ENCODE measurements around the gene SKAP2. TPM values are rescaled to one million over a fixed set of nuclear protein-coding genes. Genes with fewer than 3 reads are reported as not detected.

The SKAP2 gene, protein sequence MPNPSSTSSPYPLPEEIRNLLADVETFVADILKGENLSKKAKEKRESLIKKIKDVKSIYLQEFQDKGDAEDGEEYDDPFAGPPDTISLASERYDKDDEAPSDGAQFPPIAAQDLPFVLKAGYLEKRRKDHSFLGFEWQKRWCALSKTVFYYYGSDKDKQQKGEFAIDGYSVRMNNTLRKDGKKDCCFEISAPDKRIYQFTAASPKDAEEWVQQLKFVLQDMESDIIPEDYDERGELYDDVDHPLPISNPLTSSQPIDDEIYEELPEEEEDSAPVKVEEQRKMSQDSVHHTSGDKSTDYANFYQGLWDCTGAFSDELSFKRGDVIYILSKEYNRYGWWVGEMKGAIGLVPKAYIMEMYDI
- 10 to 100 TPM; 15.0 to 35.7 TPM for total RNA-seq

DNA sequence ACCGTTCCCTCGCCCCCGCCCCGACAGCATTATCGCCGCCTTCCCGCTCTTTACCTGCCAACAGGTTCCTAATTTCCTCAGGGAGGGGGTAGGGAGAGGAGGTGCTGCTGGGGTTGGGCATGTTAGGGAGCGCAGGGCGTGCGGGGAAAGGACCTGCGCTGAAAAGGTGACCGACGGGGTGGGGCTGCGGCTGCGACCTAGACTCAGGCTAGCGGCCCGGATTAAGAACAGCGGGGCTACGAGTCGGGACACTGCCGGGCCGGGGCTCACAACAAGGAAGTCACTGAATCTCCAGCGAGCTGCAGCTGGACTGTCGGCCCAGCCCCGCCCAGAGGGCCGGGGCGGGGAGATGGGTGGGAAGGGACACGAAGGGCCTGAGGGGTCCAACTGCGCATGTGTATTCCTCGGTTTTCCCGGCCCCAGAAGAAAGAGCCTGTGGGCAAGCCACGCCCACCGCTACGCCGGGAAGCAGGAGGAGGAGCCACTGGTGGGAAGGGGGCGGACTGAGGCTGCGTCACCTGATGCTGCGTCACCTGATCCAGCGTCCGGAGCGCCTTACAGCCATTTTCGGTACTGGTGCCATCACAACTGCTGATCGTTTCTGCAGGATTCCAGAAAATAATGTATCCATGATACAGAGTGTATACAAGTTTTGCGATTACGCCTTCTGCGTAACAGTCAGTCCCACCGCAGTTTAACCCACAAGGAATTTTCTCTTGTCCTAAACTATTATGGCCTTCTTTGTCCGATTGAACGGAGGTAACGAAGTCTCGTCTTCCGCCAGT is at the start of gene SKAP2:
Gene SKAP2, minus strand, starts transcription at position 282 of the 785 bp plus-strand sequence. Its CDS starts 161 bp downstream, at position 121.
- peak; percentile 96 to 97 for ATAC-seq
- Mint-ChIP-seq H3K4me1 (ENCODE audit: low read depth in 2 of 2) (peaks cover 15 to 16% of the 10 kb centered on the region in 2 donors), H3K36me3 (no peaks in the 10 kb centered on the region), H3K27me3 (peaks cover 0 to 9% of the 10 kb centered on the region in 2 donors), H3K27ac (peak within 1 kb of the TSS; percentile 94 to 97), H3K4me3 (peak within 1 kb of the TSS; percentile 97), H3K9me3 (no peaks in the 10 kb centered on the region)
- peak; percentile 99 for DNase-seq (ENCODE audit: low spot score)

DNA sequence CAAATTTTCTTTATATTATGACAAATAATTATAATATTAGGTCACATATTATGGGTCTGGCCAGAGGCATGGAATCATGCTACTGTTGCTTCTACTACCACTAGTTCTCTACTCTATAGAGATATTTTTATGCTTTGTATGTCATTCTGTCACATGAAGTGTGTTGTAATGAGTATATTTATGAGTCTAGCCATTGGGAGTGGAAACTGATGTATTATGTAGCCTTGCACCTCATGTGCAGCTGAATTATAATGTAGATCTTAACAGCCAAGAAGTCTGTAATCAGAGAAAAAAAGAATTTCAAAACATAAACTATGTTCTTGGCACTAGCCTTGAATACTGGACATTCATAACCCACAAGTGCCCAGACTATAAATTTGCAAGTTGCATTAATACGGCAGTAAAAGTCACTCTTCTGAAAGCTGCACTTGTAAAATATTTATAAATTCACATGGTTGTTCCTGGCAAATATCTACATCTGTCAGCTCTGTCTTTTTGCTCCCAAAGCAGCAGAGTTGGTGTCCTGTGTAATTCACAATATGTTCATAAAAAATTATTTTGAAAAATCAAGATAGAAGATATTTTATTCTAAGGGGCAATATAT is 48.6 kb upstream of the SKAP2 start:
- Mint-ChIP-seq H3K27ac (no peak overlapping the region), H3K27me3 (peaks cover 7 to 12% of the 10 kb centered on the region in 2 donors), H3K4me3 (no peak overlapping the region), H3K36me3 (no peaks in the 10 kb centered on the region), H3K4me1 (ENCODE audit: low read depth in 2 of 2) (no peaks in the 10 kb centered on the region), H3K9me3 (no peaks in the 10 kb centered on the region)
- ATAC-seq (no peak), DNase-seq (ENCODE audit: low spot score) (no peak)

DNA sequence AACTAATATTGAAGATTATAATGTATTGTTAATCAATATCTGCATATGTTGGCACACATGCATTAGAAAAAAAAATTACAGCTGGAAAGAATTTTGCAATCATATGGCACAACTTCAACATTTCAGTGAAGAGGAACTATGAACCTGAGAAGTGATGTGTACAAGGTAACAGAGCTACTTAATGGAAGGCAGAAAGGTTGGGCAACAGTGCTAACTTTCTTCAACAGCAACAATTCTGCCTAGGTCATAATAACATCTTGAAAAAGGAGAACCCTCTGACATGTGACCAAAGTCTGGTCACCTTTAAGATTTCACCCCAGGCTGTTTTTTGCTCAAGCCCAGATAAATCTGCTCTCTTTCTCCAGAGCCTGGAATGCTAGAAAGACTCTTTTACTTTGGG is 47.9 kb upstream of the SKAP2 start:
- no peaks in the 10 kb centered on the region for H3K4me1 Mint-ChIP-seq (ENCODE audit: low read depth in 2 of 2)

DNA sequence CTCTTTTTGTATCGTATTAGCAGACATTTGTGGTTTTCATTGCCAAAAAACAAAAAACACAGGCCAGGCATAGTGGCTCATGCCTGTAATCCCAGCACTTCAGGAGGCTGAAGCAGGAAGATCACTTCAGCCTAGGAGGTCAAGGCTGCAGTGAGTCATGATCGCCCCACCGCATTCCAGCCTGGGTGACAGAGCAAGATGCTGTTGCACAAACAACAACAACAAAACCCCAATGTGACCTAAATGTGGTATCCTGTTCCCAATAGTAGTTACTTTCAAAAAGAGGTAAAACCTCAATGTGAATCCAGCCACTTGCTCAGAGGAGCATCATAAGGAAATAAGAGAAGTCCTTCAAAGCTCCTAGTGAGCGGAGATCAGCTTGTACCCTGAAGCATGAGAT is 45.8 kb upstream of the SKAP2 start:
- DNase-seq (ENCODE audit: low spot score) (no peak), ATAC-seq (no peak)
- H3K27me3 Mint-ChIP-seq = peaks cover 13 to 21% of the 10 kb centered on the region in 2 donors
- H3K4me1 Mint-ChIP-seq (ENCODE audit: low read depth in 2 of 2) = no peaks in the 10 kb centered on the region
- H3K36me3 Mint-ChIP-seq = no peaks in the 10 kb centered on the region
- no peak overlapping the region for H3K27ac Mint-ChIP-seq
- H3K9me3 Mint-ChIP-seq = no peaks in the 10 kb centered on the region
- H3K4me3 Mint-ChIP-seq = no peak overlapping the region

More for the DNA sequence above, 47.9 kb upstream of the SKAP2 start:
- H3K36me3 Mint-ChIP-seq = no peaks in the 10 kb centered on the region
- no peak overlapping the region for H3K27ac Mint-ChIP-seq
- no peaks in the 10 kb centered on the region for H3K9me3 Mint-ChIP-seq
- no peak overlapping the region for H3K4me3 Mint-ChIP-seq
- no peak for ATAC-seq
- no peak for DNase-seq (ENCODE audit: low spot score)
- H3K27me3 Mint-ChIP-seq = peaks cover 7 to 19% of the 10 kb centered on the region in 2 donors

DNA sequence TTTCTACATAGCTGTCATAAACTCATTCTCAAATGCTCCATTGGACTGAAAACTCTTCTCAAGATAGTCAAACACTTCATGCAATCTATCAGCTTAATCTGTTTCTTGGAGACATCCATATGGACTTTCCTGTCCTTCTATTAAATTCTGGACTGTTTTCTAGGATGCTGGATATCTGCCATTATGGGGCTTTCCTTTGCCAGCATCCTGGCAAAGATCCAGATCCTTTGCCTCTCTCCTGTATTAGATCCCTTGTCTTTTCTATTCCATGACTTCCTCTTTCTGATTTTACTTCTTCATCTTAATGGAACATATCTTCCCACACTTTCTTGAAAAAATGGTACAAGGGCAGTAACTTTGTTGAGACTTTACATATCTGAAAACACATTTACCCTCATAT is 35.9 kb upstream of the SKAP2 start:
- H3K27ac Mint-ChIP-seq = no peak overlapping the region
- no peaks in the 10 kb centered on the region for H3K9me3 Mint-ChIP-seq
- H3K4me1 Mint-ChIP-seq (ENCODE audit: low read depth in 2 of 2) = no peaks in the 10 kb centered on the region
- H3K36me3 Mint-ChIP-seq = no peaks in the 10 kb centered on the region
- H3K4me3 Mint-ChIP-seq = no peak overlapping the region
- peaks cover 16 to 21% of the 10 kb centered on the region in 2 donors for H3K27me3 Mint-ChIP-seq
- ATAC-seq (no peak), DNase-seq (ENCODE audit: low spot score) (no peak)

DNA sequence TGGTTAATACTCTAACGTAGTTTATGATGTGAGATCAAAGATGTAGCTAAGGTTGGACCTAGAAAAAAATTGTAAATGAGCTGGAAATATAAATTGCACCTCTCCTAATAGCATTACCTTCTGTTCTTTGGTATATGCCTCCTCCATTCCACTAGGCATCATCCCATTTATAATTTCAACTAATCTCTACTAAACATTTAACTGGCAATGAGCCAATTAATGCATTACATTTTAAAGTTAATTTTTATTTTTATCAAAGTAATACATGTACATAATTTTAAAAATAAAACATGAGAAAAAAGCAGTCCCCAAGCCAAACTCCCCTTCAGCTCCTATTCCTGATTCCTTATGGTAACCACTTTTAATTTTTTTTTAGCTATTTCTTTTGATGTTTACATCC is 35.1 kb upstream of the SKAP2 start:
- no peak for ATAC-seq
- DNase-seq (ENCODE audit: low spot score) = no peak
- Mint-ChIP-seq H3K4me3 (no peak overlapping the region), H3K27me3 (peaks cover 15 to 26% of the 10 kb centered on the region in 2 donors), H3K36me3 (no peaks in the 10 kb centered on the region), H3K27ac (no peak overlapping the region), H3K9me3 (no peaks in the 10 kb centered on the region), H3K4me1 (ENCODE audit: low read depth in 2 of 2) (no peaks in the 10 kb centered on the region)

DNA sequence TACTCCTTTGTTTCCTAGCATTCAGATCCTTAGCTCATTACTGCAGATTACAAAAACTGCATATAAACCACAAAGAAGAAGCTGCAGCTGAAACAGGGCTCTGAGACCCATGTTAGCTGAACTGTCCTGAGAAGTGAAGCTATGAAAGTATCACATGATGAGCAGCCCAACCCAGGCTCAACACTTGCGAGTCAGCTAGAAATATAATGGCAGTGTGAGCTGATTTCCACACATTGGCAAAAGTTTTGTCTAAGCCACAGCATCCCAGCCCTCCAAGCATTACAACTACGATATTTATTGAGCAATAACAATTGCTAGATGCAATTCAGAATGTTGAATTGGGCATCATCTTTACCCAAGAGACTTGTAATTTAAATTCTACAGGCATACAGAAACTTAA is 34.5 kb upstream of the SKAP2 start:
- H3K4me3 Mint-ChIP-seq = no peak overlapping the region
- H3K27me3 Mint-ChIP-seq = peaks cover 15 to 31% of the 10 kb centered on the region in 2 donors
- no peaks in the 10 kb centered on the region for H3K36me3 Mint-ChIP-seq
- ATAC-seq (no peak), DNase-seq (ENCODE audit: low spot score) (no peak)
- no peaks in the 10 kb centered on the region for H3K4me1 Mint-ChIP-seq (ENCODE audit: low read depth in 2 of 2)
- H3K27ac Mint-ChIP-seq = no peak overlapping the region
- no peaks in the 10 kb centered on the region for H3K9me3 Mint-ChIP-seq

DNA sequence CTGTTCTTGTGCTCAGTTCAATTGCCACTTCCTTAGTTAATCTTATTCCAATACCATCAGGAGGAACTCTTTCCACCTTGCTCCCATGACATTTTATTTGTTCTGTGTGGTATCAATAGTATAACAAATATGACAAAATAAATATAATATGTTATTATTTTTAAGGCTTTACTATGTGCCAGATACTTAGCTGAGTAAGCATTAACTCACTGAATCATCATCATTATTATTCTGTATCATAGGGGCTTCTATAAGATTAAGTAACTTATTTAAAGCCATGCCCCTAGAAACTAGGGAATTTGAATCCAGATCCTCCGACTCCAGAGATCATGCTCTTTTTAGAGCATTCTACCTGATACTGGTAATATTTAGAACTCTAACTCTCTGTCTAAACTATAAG is 33.5 kb upstream of the SKAP2 start:
- Mint-ChIP-seq H3K27me3 (peaks cover 20 to 41% of the 10 kb centered on the region in 2 donors), H3K4me3 (no peak overlapping the region), H3K4me1 (ENCODE audit: low read depth in 2 of 2) (no peaks in the 10 kb centered on the region), H3K36me3 (no peaks in the 10 kb centered on the region), H3K9me3 (no peaks in the 10 kb centered on the region), H3K27ac (no peak overlapping the region)
- DNase-seq (ENCODE audit: low spot score) = no peak
- ATAC-seq = no peak

DNA sequence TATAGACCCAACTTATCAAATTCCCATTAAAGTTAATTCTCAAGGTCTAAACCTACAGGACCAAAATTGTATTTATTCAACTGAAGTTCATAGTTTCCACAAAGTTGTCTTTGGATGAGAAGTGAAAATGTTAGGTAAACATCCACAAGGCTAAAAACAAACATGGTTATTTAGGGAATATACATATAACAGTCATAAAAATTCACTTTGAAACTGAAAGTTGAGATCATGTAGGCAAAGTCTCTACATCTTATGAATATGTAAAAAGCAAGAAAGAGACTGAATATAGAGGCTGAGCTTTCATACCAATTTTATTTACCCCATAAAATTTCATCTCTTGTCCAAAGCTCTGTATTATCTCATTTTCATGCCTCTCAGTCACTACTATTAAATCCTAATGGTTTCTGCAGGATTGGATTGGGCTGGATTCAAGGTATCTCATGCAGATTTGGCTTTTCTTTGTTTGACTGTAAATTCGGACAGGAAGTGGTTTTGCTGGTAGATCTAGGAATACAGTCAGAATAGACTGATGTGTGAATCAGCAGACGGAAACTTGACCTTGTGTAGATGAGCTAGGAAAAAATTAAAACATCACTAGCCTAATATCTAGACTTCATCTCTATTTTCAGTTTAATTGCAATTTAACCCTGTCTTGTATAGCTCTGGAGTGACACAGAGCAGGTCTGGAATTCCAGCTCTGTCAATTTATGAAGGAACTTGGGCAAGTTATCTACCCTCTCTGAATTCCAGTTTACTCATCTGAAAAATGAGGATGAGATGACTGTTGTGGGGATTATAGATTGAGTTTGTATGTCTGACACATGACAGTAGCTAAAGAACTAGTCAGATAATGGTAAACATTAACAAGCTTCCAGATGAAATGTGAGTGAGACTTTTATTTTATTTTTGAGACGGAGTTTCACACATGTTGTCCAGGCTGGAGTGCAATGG is 27.3 kb upstream of the SKAP2 start:
- Mint-ChIP-seq H3K36me3 (no peaks in the 10 kb centered on the region), H3K9me3 (no peaks in the 10 kb centered on the region), H3K27me3 (peaks cover 5 to 26% of the 10 kb centered on the region in 2 donors), H3K4me3 (no peak overlapping the region), H3K4me1 (ENCODE audit: low read depth in 2 of 2) (peaks cover 4 to 6% of the 10 kb centered on the region in 2 donors), H3K27ac (no peak overlapping the region)
- ATAC-seq = no peak
- DNase-seq (ENCODE audit: low spot score) = no peak

DNA sequence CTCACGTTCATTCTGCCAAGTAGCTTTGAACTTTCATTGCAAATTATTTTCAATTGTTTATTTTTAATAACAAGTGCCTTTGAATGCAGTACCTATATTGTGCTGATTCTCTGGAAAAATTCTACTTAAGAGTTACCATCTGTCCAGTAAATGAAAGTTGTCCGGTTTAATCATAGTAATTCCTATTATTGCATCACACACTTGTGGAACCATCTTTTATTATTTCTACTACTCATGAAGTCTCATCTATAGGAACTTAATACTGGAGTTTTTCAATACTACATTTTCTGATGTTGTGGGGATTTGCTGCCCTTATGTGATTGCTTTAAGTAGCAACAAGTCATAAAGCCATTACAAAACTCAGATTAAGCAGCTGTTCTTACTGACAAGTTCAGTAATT is 16.5 kb upstream of the SKAP2 start:
- Mint-ChIP-seq H3K27ac (no peak overlapping the region), H3K27me3 (peaks cover 14 to 31% of the 10 kb centered on the region in 2 donors), H3K9me3 (peaks cover 6% of the 10 kb centered on the region), H3K36me3 (peaks cover 18% of the 10 kb centered on the region), H3K4me1 (ENCODE audit: low read depth in 2 of 2) (no peaks in the 10 kb centered on the region), H3K4me3 (no peak overlapping the region)
- DNase-seq (ENCODE audit: low spot score) (no peak), ATAC-seq (no peak)

DNA sequence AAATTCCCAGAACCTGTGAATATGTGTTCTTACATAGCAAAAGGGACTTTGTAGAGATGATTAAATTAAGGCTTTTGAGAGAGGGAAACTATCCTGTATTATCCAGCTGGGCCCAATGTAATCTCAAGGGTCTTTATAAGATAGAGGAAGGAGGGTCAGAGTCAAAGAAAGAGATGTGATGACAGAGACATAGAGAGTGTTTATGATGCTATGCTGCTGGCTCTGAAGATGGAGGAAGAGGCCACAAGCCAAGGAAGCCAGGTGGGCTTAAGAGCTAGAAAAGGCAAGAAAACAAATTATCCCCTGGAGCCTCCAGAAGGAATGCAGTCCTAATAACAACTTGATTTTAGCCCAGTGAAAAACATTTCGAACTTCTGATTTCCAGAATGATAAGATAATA is 15.3 kb upstream of the SKAP2 start:
- ATAC-seq = no peak
- H3K36me3 Mint-ChIP-seq = peaks cover 6% of the 10 kb centered on the region
- peaks cover 3% of the 10 kb centered on the region for H3K9me3 Mint-ChIP-seq
- no peak overlapping the region for H3K4me3 Mint-ChIP-seq
- no peak for DNase-seq (ENCODE audit: low spot score)
- H3K27ac Mint-ChIP-seq = no peak overlapping the region
- H3K27me3 Mint-ChIP-seq = peaks cover 13 to 19% of the 10 kb centered on the region in 2 donors
- no peaks in the 10 kb centered on the region for H3K4me1 Mint-ChIP-seq (ENCODE audit: low read depth in 2 of 2)

DNA sequence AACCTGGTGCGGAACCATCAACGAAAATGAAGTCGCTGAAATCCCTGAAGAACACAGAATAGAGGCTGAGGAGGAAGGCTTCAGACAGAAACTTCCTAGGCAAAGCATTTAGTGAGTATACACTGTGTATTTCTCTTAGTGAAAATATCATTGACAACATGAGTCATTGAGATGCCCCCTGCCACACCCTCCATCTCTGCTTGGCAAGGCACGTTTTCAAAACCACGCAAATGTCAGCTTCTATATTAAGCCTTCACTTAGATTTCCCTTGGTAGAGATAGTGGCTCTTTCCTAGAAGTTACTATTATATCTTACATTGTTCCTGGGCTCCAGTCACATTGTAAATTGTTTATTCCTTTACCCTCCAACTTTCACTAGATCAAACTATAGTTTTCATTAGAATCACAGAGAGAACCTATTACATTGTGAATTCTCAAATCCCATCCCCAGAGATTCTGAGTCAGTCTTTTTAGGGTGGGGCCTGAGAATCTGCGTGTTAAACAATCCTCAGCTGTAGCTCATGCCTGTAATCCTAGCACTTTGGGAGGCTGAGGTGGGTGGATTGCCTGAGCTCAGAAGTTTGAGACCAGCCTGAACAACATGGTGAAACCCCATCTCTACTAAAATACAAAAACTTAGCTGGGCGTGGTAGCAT is 4.6 kb upstream of the SKAP2 start:
- H3K9me3 Mint-ChIP-seq = no peaks in the 10 kb centered on the region
- no peaks in the 10 kb centered on the region for H3K36me3 Mint-ChIP-seq
- peaks cover 11% of the 10 kb centered on the region in 2 donors for H3K4me1 Mint-ChIP-seq (ENCODE audit: low read depth in 2 of 2)

DNA sequence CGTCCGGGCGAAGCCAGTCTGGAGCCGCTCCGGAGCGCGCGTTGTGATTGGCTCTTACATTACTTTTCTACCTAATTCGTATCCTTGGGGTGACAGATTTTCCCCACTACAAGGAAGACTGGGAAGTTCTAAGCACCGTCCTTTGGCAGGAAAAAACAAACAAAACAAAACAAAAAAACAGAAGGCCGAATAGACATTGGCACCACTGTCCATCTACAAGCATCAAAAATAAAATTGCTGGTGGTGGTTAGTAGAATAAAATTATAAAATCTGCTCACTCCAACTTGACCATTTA is 651 bp upstream of the SKAP2 start:
- ATAC-seq (peak; percentile 54 to 60), DNase-seq (ENCODE audit: low spot score) (no peak)
- Mint-ChIP-seq H3K4me1 (ENCODE audit: low read depth in 2 of 2) (peaks cover 15 to 16% of the 10 kb centered on the region in 2 donors), H3K9me3 (no peaks in the 10 kb centered on the region), H3K36me3 (no peaks in the 10 kb centered on the region), H3K4me3 (peak overlapping the region; percentile 97), H3K27ac (peak overlapping the region; percentile 94 to 97), H3K27me3 (peaks cover 0 to 14% of the 10 kb centered on the region in 2 donors)

More for the DNA sequence above, 4.6 kb upstream of the SKAP2 start:
- Mint-ChIP-seq H3K27ac (no peak overlapping the region), H3K27me3 (peaks cover 8 to 24% of the 10 kb centered on the region in 2 donors), H3K4me3 (no peak overlapping the region)
- ATAC-seq = no peak
- DNase-seq (ENCODE audit: low spot score) = no peak

All from natural killer cell treated with Interleukin-12 subunit alpha and Interleukin-12 subunit beta and Interleukin-15 and Interleukin-18, amount 100 ng/mL, for 72 hours (primary cell).